ENCODE measurements around the gene SLC49A4. TPM values are rescaled to one million over a fixed set of nuclear protein-coding genes. Genes with fewer than 3 reads are reported as not detected.

SLC49A4 gene
- total and polyA plus RNA-seq, 2 of the 8 experiments (the other 6 are each of a cell fraction or from before 2014, with no cell fraction given), result 9.5 to 10.2 TPM

DNA sequence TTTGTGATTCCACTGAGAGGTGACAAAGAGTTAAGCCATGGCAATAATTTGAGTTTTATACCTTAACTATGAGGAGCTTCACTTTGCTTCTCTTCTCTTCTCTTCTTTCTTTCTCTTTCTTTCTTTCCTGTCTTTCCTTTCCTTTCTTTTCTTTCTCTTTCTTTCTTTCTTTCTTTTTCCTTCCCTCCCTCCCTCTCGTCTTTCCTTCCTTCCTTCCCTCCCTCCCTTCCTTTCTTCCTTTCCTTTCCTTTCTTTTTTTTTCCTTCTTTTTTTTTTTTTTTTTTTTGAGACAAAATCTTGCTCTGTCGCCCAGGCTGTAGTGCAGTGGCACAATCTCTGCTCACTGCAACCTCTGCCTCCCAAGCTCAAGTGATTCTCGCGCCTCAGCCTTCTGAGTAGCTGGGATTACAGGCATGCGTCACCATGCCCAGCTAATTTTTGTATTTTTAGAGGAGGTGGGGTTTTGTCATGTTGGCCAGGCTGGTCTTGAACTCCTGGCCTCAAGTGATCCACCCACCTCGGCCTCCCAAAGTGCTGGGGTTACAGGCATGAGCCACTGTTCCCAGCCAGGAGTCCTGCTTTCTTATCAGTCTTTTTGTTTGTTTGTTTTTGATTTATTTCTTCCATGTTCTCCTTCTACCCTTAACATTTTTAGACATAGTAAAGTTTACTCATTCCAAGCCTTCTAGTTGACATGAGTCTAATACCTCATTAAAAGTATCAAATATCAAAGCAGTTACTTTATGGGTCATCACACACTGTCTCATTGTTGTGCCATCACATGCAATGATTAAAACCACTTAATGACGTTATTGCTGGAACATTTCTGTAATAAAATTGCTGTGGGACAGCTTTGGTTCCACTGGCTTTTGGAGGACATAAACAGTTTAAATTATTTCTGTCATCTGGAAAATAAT is 29.9 kb downstream of the SLC49A4 start:
- no peak overlapping the region for H2BK5ac ChIP-seq (ENCODE audit: low read depth, low read length)
- H3K4me3 ChIP-seq (ENCODE audit: extremely low read depth in 1 of 4, insufficient read depth in 2 of 4, low read depth in 3 of 4, low read length in 4 of 4), result no peak overlapping the region
- no peaks in the 10 kb centered on the region for H3K27me3 ChIP-seq (replicated peaks in 1 of 4; ENCODE audit: control insufficient read depth in 3 of 4, extremely low read depth in 1 of 4, insufficient read depth in 3 of 4, low read length in 3 of 4)
- no peak overlapping the region for H2BK20ac ChIP-seq (ENCODE audit: low read length)
- H3K4me1 ChIP-seq (replicated peaks in 1 of 4; ENCODE audit: control insufficient read depth in 3 of 4, insufficient read depth in 4 of 4, low read length in 3 of 4), result no peaks in the 10 kb centered on the region
- H3K23me2 ChIP-seq (ENCODE audit: low read depth, low read length), result no peaks in the 10 kb centered on the region
- no peak overlapping the region for H2BK12ac ChIP-seq (ENCODE audit: low read depth, low read length)
- H3K18ac ChIP-seq (ENCODE audit: extremely low read depth, low read length), result no peak overlapping the region
- H2BK120ac ChIP-seq (replicated peaks; ENCODE audit: low read depth, low read length), result no peak overlapping the region
- no peak for FAIRE-seq
- H3K23ac ChIP-seq (ENCODE audit: insufficient read length), result no peak overlapping the region
- H4K5ac ChIP-seq (ENCODE audit: insufficient read length, low read depth, low read length), result no peak overlapping the region
- no peak overlapping the region for H4K8ac ChIP-seq (ENCODE audit: extremely low read depth, insufficient read depth, low read length)
- no peak overlapping the region for H4K91ac ChIP-seq (replicated peaks; ENCODE audit: insufficient read length, low read length)
- no peak overlapping the region for H3K14ac ChIP-seq (ENCODE audit: insufficient read length)
- H3K9ac ChIP-seq (replicated peaks in 1 of 4; ENCODE audit: extremely low read depth in 1 of 4, low read depth in 3 of 4, low read length in 3 of 4), result no peak overlapping the region
- no peaks in the 10 kb centered on the region for H3K79me2 ChIP-seq (ENCODE audit: control insufficient read depth in 1 of 2, insufficient read depth in 2 of 2, low read length in 2 of 2)
- 79% methylated on average over 6 of the region's 7 CpGs; no CpG with 5 or more reads in 1 of the 2 experiments for WGBS, 2 experiments (ENCODE audit: extremely low coverage in 1 of 2, insufficient coverage in 1 of 2, insufficient read length in 1 of 2, insufficient replicate concordance in 2 of 2, low coverage in 1 of 2, low lambda C conversion rate in 2 of 2, missing lambda C conversion rate in 1 of 2)
- H3K9me3 ChIP-seq (ENCODE audit: insufficient read depth in 2 of 2, low read depth in 1 of 2, low read length in 1 of 2), result no peaks in the 10 kb centered on the region
- no peaks in the 10 kb centered on the region for H3K79me1 ChIP-seq (ENCODE audit: low read depth, low read length)
- no peak overlapping the region for H2BK15ac ChIP-seq (ENCODE audit: low read length)
- H2AFZ ChIP-seq (ENCODE audit: low read length), result no peak overlapping the region
- no peak overlapping the region for H3K27ac ChIP-seq (ENCODE audit: low read depth, low read length)
- no peak for DNase-seq (ENCODE audit: low read depth in 1 of 2, low spot score in 2 of 2)
- H3K36me3 ChIP-seq (ENCODE audit: control insufficient read depth in 2 of 4, insufficient read depth in 4 of 4, low read length in 3 of 4), result no peaks in the 10 kb centered on the region
- no peak overlapping the region for H2AK5ac ChIP-seq (ENCODE audit: low read depth, low read length)
- no peak overlapping the region for H3K56ac ChIP-seq (replicated peaks; ENCODE audit: insufficient read length, low read depth, low read length)
- H3K4me2 ChIP-seq (ENCODE audit: insufficient read depth in 1 of 2, low read depth in 2 of 2, low read length in 2 of 2), result no peak overlapping the region
- H4K20me1 ChIP-seq (replicated peaks in 1 of 2; ENCODE audit: control insufficient read depth in 1 of 2, insufficient read depth in 2 of 2, low read length in 2 of 2), result no peaks in the 10 kb centered on the region
- no peak overlapping the region for H3K4ac ChIP-seq (replicated peaks; ENCODE audit: insufficient read length, low read depth, low read length)
- ChIA-PET CTCF (ENCODE audit: partially characterized antibody) (interaction anchor here (0.8 to 2.0 kb wide), 4 partner anchors 15 to 118 kb away, joined by 3 to 5 read pairs (median 4); no protein-coding TSS in a partner anchor), POLR2A (ENCODE audit: partially characterized antibody) (no interaction called here)
- TF ChIP-seq, protein P1, sequence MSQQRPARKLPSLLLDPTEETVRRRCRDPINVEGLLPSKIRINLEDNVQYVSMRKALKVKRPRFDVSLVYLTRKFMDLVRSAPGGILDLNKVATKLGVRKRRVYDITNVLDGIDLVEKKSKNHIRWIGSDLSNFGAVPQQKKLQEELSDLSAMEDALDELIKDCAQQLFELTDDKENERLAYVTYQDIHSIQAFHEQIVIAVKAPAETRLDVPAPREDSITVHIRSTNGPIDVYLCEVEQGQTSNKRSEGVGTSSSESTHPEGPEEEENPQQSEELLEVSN (IDR thresholded peaks at IDR 0.05), result no peak
- TF ChIP-seq BRCA1 (IDR thresholded peaks at IDR 0.05; ENCODE audit: low read depth, low read length) (no peak), SUZ12 (IDR thresholded peaks at IDR 0.05; ENCODE audit: low read length) (no peak), POU5F1 (IDR thresholded peaks at IDR 0.05; ENCODE audit: low read depth, low read length) (no peak), POLR2AphosphoS5 (IDR thresholded peaks at IDR 0.05; ENCODE audit: low read depth, low read length) (no peak), TBP (IDR thresholded peaks at IDR 0.05; ENCODE audit: low read depth, low read length) (no peak), BACH1 (IDR thresholded peaks at IDR 0.05; ENCODE audit: low read length) (no peak), TEAD4 (IDR thresholded peaks at IDR 0.05; ENCODE audit: low read depth, low read length) (no peak), KDM5A (IDR thresholded peaks at IDR 0.05; ENCODE audit: low read length) (no peak), GTF2F1 (IDR thresholded peaks at IDR 0.05; ENCODE audit: borderline replicate concordance, low read depth, low read length) (no peak), SP1 (IDR thresholded peaks at IDR 0.05; ENCODE audit: low read depth, low read length) (no peak)
- TF ChIP-seq, protein P2, sequence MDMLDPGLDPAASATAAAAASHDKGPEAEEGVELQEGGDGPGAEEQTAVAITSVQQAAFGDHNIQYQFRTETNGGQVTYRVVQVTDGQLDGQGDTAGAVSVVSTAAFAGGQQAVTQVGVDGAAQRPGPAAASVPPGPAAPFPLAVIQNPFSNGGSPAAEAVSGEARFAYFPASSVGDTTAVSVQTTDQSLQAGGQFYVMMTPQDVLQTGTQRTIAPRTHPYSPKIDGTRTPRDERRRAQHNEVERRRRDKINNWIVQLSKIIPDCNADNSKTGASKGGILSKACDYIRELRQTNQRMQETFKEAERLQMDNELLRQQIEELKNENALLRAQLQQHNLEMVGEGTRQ (IDR thresholded peaks at IDR 0.05; ENCODE audit: low read length), result no peak

All from H1 (cell line).